SK-N-SH treated with all-trans-retinoic acid at 6 μM for 48 hours (cell line): ENCODE measurements around the gene SRGAP1.

ENCODE experiments used
- ARNTL ChIP-seq: fragments of 450-650 bp; formaldehyde crosslinking; IDR thresholded peaks from 2 replicates; pipeline ENCODE4 v1.5.0; 2020; ENCODE audit warnings: low read depth, mild to moderate bottlenecking, moderate library complexity, borderline replicate concordance
- CSDC2 ChIP-seq: fragments of 250-450 bp; sonication (Bioruptor Pico); IDR thresholded peaks from 2 replicates; pipeline ENCODE4 v1.5.0; 2020; ENCODE audit warnings: mild to moderate bottlenecking, moderate library complexity
- ISL1 ChIP-seq: fragments of 250-450 bp; sonication (Bioruptor Pico); IDR thresholded peaks from 2 replicates; pipeline ENCODE4 v2.1.2; 2022; ENCODE audit warnings: mild to moderate bottlenecking, moderate library complexity
- PATZ1 ChIP-seq: fragments of 250-450 bp; sonication (Bioruptor Pico); IDR thresholded peaks from 2 replicates; pipeline ENCODE4 v1.8.0; 2020; ENCODE audit warnings: mild to moderate bottlenecking, moderate library complexity, borderline replicate concordance
- PPARA ChIP-seq: fragments of 250-450 bp; sonication (Bioruptor Pico); IDR thresholded peaks from 2 replicates; pipeline ENCODE4 v1.5.0; 2020; ENCODE audit warnings: mild to moderate bottlenecking, borderline replicate concordance
- TCF4 ChIP-seq: fragments of 250-450 bp; sonication (Bioruptor Pico); IDR thresholded peaks from 2 replicates; pipeline ENCODE4 v1.8.0; 2021; ENCODE audit warnings: mild to moderate bottlenecking, moderate library complexity, borderline replicate concordance
- TOX ChIP-seq: fragments of 250-450 bp; sonication (Bioruptor Pico); IDR thresholded peaks from 2 replicates; pipeline ENCODE4 v1.8.0; 2021; ENCODE audit warnings: mild to moderate bottlenecking, moderate library complexity, borderline replicate concordance
- ZFP30 ChIP-seq: fragments of 450-650 bp; formaldehyde crosslinking; IDR thresholded peaks from 2 replicates; pipeline ENCODE4 v1.5.0; 2022; ENCODE audit warnings: mild to moderate bottlenecking, moderate library complexity
- ZNF565 ChIP-seq: fragments of 450-650 bp; formaldehyde crosslinking; conservative IDR thresholded peaks from 2 replicates; pipeline ENCODE4 v1.5.0; 2020; ENCODE audit warnings: low read depth, mild to moderate bottlenecking, moderate library complexity

GRCh38 chr12:64029013-64029857, 184.7 kb downstream of the SRGAP1 start:
- TF ChIP-seq TOX (CRISPR knock-in tag): no peak
- TF ChIP-seq ZFP30 (CRISPR knock-in tag): no peak
- TF ChIP-seq ARNTL (CRISPR knock-in tag): no peak
- TF ChIP-seq ZNF565 (CRISPR knock-in tag): no peak
- no peak for TF ChIP-seq PATZ1
- TF ChIP-seq ISL1 (CRISPR knock-in tag): peak; percentile 75
- no peak for TF ChIP-seq PPARA (CRISPR knock-in tag)
- no peak for TF ChIP-seq TCF4 (CRISPR knock-in tag)
- TF ChIP-seq CSDC2: no peak
